Myocyte (in vitro differentiated cells): Measurements from ENCODE around the gene RUNX1. TPM values are rescaled to one million over a fixed set of nuclear protein-coding genes. Genes with fewer than 3 reads are reported as not detected.
A peak's percentile ranks its signal among the peaks of the same experiment; 100 is the strongest.

Experiments
- DNase-seq: peaks from one replicate; pipeline ENCODE4 v3.0.0-alpha.2; 2012; ENCODE audit warnings: low read depth
- total RNA-seq: library from RNA; depleted of rRNA; stranded (reverse); fragments of >200 nt; gene quantifications from 2 replicates; pipeline ENCODE4 v1.2.3, GENCODE V29; 2014

RUNX1 gene
- total RNA-seq, 1 donor from 2014 or later: 166 TPM

- no peak for DNase-seq
These were observed 189.0 kb downstream of the RUNX1 start for GRCh38 chr21:34859976-34860653.

GRCh38 chr21:34858559-34858958 lies 190.5 kb downstream of the RUNX1 start:
- no peak for DNase-seq

- peak; percentile 32 for DNase-seq
These were observed 191.2 kb downstream of the RUNX1 start for GRCh38 chr21:34857874-34858273.

DNA sequence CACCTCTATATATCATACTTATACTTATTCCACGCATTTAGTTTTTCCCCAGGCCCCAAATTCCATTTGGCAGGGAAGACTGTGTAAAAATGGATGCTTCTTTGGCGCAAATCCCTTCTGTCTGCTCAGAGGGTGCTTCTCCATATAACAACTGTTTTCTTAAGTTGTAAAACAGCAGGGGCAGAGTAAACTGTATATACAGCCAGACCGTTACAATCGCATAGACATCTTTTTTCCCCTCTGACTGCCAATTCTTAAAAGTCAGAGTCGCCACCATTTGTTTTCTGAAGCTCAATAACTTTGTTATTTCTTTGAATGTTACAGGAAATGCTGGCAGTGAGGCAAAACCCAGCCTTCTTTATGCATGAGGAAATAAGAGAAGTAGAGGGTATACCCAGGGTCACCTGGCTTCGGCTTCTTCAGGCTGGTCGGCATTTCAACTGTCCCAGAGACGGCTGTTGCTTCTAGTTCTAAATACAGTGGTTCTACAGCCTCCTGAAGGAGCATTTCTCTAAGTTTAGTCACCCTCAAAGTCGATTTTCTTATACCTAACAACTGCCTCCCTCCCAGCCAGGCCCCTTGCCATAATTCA lies 191.9 kb downstream of the RUNX1 start:
- no peak for DNase-seq

- DNase-seq: no peak
These were observed 196.7 kb downstream of the RUNX1 start for GRCh38 chr21:34852448-34852847.

DNA sequence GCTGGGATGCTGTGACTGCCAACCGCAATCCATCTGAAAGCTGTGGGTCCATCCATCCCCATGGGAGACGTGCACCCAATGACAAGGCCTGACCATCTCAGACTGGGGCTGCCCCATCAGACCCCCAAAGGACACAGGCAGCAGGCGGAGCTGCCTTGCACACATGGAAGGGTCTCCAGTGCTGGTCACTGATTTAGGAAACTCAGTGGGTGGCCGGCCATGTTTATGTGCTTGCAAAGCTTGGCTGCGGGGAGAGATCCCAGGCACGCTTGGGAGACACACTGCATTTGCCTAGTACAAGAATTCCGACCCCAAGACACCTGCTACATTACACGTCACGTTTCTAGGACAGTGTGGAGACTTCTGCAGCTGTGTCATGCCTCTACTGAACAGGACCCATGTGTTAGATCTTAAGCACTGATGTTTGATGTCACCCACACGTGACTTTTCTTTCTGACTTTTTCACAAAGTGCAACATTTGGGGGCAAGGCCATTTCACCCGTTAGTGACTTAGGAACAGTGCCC lies 198.9 kb downstream of the RUNX1 start:
- peak; percentile 70 for DNase-seq

GRCh38 chr21:34846601-34847112 lies 202.4 kb downstream of the RUNX1 start:
- peak; percentile 92 for DNase-seq

DNA sequence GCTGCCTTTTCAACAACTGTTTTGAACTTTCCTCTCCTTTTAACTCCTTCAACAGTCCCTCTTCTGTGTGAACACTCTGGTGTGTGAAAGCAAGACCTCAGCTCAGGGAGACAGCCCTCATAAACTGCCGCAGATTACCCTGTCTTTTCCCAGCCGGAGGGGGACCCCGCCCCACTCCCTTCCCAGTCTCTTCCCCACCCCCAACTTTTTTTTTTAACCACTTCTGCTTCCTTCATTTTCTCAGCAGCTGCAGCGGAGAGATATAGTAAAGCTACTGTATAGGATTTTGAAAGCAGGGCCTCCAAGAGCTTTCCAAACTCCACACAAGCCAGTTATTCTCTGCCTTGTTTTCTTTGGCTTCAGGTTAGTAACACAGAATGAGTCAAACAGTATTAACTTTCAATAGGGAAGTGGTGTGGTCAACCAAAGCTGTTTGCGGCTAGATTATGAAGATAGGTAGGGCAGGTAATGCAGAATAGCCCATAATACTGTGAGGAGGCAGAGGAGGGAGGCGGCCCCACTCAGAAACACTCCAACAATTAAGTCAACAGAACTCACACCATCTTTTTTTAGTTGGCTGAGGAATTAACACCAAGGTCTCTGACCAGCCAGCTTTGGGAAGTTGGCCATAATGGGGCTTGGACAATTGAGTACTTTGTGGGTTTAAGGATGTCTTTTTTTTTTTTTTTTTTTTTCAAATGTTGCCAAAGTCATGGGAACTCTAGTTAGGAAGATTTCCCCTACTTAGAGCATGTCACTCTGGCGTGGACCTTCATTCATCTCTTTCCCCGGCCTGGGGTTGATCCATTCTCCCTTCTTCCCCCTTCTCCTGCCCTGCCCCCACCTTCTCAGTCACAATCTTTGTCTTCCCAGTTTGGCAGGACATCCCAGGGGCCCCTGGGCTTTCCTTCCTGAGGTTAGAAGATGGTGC lies 203.3 kb downstream of the RUNX1 start:
- DNase-seq: peak; percentile 52

GRCh38 chr21:34844924-34845238 lies 204.2 kb downstream of the RUNX1 start:
- no peak for DNase-seq

- peak; percentile 72 for DNase-seq
These were observed 204.8 kb downstream of the RUNX1 start for GRCh38 chr21:34844013-34844923.

GRCh38 chr21:34843562-34843961 lies 205.5 kb downstream of the RUNX1 start:
- DNase-seq: peak; percentile 88

DNA sequence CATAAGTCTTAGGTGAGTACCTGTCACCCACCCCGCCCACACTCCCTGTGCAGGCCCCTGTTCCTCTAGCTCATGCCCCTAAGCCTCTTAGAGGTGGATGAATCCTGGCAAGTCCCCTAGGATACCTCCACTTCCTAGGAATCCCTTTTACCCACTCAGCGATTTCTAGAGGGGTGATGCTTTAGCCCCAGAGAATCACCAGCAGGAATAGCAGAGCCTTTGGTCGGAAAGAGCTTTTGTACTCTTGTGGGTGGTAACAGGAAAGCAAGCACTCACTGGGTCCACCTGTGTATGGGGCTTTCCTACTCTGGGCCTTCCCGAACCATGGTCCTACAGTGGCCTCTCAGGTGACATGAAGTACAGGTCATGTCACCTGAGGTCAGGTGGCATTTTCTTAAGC lies 207.9 kb downstream of the RUNX1 start:
- no peak for DNase-seq

DNA sequence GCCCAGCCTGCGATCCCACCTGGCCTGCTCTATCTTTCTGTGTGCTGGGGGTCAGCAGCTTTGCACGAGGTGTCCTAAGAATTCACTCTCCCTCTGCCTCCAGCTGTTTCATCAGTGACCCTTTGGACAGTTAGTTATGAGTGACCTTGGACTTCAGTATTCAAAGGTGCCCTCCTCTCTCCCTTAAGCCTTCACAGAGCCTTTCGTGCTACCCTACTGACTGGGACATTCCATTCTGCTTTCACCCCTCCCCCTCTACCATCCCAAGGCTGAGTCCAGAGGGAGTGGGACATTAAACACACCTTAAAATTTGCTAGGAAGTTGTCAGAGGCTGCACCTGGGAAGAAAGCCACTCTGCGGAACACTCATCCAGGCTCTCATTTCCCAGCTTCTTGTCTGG lies 208.4 kb downstream of the RUNX1 start:
- DNase-seq: no peak

GRCh38 chr21:34838956-34839820 lies 209.9 kb downstream of the RUNX1 start:
- DNase-seq: no peak

DNA sequence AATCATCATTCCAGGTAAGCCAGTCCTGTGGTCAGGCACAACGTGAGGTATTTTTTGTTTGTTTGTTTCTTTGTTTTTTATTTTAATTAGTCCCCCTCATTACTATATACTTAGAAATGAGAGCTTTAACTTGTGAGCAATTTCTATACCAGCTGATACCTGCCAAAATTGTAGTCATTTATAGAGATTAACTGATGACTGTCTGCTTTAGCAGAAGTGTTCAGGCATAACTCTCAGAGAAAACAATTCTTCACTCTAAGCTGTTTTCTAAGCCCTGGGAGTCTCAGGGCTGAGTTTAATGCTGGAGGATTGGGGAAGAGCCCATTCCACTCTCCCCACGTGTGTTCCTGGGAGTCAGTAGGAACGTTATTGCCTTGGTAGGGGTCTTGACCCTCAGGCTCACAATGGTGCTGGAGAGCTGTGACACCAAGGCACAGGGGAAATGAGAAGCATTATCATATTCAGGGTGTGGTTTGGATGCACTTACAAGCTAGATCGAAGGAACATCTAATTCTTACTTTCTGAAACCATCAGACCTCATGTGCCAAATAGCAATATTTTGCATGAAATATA lies 212.1 kb downstream of the RUNX1 start:
- no peak for DNase-seq

DNA sequence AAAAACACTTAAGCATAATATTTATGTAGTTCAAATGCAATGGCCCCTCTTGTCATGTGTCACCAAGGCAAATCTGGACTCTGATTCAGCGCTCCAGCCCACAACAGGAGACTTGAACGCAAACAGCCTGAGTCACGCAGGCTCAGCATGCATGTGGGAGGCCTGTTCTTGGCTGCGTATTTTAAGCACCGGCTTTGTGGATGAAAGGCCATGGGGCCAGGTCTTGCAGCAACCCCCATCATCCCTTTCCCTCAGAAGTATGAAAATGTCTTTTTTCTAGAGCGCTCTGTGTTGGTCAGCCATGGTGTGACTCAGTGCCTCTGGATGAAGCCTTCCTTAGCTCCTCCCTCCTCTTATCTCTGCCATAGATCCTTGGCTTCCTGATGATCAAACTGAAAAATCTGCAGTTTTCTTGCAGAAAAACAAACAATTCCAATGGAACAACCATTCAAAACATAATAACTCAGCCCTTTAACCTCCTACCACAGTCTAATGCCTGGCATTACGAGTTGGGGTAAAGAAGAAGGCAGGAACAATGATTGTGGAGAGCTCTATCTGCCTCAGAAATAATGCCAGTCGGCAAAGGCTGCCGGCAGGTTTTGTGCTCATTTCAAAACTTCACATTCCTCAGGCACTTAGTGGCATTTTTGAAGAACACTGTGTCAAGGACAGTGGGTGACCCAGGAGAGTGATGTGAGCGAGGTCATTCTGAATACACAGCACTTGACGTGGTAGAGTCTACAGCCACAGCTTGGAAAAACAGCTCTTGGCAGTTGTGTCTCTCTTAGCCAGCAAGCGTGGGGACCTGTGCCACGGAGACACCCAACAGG lies 212.8 kb downstream of the RUNX1 start:
- peak; percentile 95 for DNase-seq

GRCh38 chr21:34835526-34835925 lies 213.6 kb downstream of the RUNX1 start:
- DNase-seq: no peak

DNA sequence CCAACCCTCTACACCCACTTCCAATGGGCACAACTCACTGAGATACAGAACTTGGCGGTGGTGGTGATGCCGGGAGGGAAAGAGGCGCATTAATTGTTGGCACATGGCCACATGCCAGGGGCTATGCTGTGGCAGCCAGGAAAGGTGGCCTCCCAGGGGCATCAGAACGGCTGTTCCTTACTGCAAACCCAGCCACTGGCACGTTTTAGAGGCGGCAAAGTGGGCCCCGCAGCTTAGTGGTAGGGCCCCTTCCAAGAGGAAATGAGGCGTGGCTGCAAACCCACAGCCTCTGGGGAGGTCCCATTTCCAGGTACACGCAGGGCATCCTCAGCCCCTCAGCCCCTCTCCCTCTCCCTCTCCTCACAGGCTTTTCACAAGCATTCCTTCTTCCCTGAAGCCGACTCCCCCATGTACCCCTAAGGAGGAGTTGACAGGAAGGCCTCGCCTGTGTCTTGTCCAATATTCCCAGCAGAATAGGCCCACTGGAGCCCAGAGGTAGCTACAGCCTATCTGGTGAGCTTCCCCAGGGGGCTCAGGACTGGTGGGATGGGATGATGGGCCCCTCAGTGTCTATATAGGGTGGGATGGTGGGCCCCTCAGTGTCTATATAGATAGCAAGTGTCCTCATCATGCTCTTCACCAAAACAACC lies 214.1 kb downstream of the RUNX1 start:
- no peak for DNase-seq
